Neural crest cell (in vitro differentiated cells): ENCODE results near the gene ARHGAP6. TPM values are rescaled to one million over a fixed set of nuclear protein-coding genes. Genes with fewer than 3 reads are reported as not detected.

Source experiments
- DNase-seq: peaks from one replicate; pipeline ENCODE4 v3.0.0; 2021; ENCODE audit warnings: low read depth, mixed read lengths, low spot score
- H3K27ac Mint-ChIP-seq: one replicate; pipeline ENCODE4 v1.8.0; 2021; ENCODE audit warnings: mild to moderate bottlenecking, mixed read lengths; ENCODE audit not compliant: unreplicated experiment
- H3K27me3 Mint-ChIP-seq: 2 replicates; pipeline ENCODE4 v1.8.0; 2021; ENCODE audit warnings: low read depth, mild to moderate bottlenecking, mixed read lengths
- H3K36me3 Mint-ChIP-seq: 2 replicates; pipeline ENCODE4 v1.8.0; 2021; ENCODE audit warnings: low read depth, mild to moderate bottlenecking, mixed read lengths
- H3K4me1 Mint-ChIP-seq: 2 replicates; pipeline ENCODE4 v1.8.0; 2021; ENCODE audit warnings: mixed read lengths
- H3K4me3 Mint-ChIP-seq: one replicate; pipeline ENCODE4 v1.8.0; 2021; ENCODE audit warnings: mild to moderate bottlenecking, mixed read lengths
- H3K9me3 Mint-ChIP-seq: 2 replicates; pipeline ENCODE4 v1.8.0; 2021; ENCODE audit warnings: mixed read lengths
- total RNA-seq: library from RNA; stranded (reverse); gene quantifications from 2 replicates; pipeline ENCODE4 v1.2.1, GENCODE V29; 2021
- TF ChIP-seq, protein P1 (sequence below): fragments of 200-600 bp; sonication (generic); conservative IDR thresholded peaks from 2 replicates; pipeline ENCODE4 v1.5.0; 2021; ENCODE audit warnings: antibody characterized with exemption, mild to moderate bottlenecking

Gene ARHGAP6
- total RNA-seq, 1 donor from 2014 or later: 2.7 TPM

DNA sequence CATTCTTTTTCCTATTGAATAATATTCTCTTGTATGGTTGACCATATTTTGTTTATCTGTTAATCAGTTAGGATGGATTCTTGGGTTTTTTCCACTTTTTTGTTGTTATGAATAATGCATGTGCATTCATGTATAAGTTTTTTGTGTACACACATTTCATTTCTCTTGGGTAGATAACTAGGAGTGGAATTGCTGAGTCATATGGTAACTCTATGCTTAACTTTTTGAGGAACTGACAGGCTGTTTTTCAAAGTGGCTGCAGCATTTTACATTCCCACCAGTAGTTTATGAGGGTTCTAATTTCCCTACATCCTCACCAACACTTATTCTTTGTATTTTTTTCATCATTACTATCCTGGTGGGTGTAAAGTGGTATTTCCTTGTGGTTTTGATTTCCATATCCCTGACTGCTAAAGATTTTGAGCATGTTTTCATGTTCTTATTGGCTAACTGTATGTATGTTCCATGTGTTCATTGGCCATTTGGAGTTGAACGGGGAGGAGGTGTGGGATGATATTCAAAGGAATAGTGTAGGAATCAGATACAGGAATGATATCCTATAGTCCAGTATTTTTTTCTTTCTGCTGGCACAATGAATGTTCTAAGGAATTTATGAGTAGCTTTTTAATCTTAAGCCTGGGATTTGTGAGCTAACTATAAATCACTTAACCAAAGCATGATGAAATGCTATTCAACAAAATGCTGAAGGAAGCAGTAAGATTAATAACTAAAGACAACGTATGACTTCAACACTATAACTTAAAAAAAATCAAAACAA lies 258.2 kb downstream of the ARHGAP6 start:
- no peak for DNase-seq
- no peak overlapping the region for H3K4me3 Mint-ChIP-seq
- H3K9me3 Mint-ChIP-seq: peaks cover 11% of the 10 kb centered on the region
- H3K36me3 Mint-ChIP-seq: no peaks in the 10 kb centered on the region
- no peaks in the 10 kb centered on the region for H3K27me3 Mint-ChIP-seq
- no peaks in the 10 kb centered on the region for H3K4me1 Mint-ChIP-seq
- no peak overlapping the region for H3K27ac Mint-ChIP-seq
- TF ChIP-seq, protein P1, sequence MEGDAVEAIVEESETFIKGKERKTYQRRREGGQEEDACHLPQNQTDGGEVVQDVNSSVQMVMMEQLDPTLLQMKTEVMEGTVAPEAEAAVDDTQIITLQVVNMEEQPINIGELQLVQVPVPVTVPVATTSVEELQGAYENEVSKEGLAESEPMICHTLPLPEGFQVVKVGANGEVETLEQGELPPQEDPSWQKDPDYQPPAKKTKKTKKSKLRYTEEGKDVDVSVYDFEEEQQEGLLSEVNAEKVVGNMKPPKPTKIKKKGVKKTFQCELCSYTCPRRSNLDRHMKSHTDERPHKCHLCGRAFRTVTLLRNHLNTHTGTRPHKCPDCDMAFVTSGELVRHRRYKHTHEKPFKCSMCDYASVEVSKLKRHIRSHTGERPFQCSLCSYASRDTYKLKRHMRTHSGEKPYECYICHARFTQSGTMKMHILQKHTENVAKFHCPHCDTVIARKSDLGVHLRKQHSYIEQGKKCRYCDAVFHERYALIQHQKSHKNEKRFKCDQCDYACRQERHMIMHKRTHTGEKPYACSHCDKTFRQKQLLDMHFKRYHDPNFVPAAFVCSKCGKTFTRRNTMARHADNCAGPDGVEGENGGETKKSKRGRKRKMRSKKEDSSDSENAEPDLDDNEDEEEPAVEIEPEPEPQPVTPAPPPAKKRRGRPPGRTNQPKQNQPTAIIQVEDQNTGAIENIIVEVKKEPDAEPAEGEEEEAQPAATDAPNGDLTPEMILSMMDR: no peak

DNA sequence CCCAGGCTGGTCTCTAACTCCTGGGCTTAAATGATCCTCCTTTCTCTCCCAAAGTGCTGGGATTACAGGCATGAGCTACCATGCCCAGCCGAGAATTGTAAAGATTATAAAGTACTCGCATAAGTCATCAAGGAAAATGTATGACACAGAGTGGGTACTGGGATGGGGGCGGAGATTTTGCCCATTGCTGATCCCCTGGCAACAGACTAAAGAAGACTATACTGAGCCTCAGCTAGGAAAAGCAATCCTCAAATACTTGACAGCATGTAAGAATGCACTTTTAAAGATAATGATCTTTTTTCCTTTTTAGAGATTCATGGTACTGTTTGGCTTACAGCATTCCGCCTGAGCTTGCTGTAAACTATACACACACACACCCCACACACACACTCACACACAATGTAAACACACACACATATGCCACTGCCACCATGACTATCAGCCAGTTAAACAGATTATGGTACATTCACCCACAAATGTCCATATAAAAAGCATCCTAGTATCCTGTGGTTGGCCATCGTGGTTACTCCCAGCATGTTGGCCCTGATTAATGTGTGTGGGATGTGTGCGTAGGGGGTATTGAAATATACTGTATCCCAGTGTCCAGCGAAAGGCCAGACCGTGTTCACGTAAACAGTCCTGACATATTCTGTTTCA lies 259.5 kb downstream of the ARHGAP6 start:
- Mint-ChIP-seq H3K4me3 (no peak overlapping the region), H3K36me3 (no peaks in the 10 kb centered on the region), H3K4me1 (no peaks in the 10 kb centered on the region), H3K27me3 (no peaks in the 10 kb centered on the region), H3K9me3 (peaks cover 11% of the 10 kb centered on the region), H3K27ac (no peak overlapping the region)
- TF ChIP-seq, protein P1: no peak
- no peak for DNase-seq

DNA sequence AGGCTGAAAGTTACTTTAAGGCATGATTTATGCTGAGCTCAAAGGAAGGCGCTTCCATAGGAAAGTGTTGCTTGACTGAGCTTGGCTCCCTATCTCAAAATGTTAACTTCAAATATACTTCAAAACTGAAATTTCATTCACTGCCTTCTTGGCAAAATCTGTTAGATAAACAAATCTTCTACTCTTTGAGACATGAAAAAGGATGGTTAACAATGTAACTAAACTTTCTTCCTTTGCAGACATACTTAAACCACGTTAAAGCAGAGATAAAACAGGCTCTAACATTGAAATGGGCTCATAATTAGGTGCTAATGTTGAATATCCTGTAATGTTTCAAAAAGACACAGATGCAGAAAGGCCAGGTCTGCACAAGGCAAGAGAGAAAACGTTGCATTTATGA lies 262.1 kb downstream of the ARHGAP6 start:
- H3K4me3 Mint-ChIP-seq: no peak overlapping the region
- no peaks in the 10 kb centered on the region for H3K36me3 Mint-ChIP-seq
- H3K27me3 Mint-ChIP-seq: no peaks in the 10 kb centered on the region
- H3K27ac Mint-ChIP-seq: no peak overlapping the region
- peaks cover 6% of the 10 kb centered on the region for H3K9me3 Mint-ChIP-seq
- no peaks in the 10 kb centered on the region for H3K4me1 Mint-ChIP-seq
- DNase-seq: no peak
- TF ChIP-seq, protein P1: no peak

DNA sequence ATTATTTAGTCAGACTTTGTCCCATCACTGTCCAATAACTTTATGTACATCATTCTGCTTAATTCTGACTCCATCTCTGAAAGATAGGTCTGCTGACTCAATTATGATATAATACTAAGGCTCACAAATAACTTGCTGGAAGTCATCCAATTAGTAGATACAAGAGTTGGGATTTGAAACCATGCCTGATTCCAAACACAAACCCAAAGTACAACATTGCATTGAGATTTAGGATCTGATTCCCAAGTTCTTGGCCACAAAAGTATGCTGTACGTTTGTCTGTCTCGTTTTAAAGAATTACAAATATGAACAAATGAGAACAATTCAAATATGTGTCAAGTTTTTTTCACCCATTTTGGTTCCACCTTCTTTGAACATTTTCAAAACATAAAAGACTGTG lies 263.8 kb downstream of the ARHGAP6 start:
- H3K4me3 Mint-ChIP-seq: no peak overlapping the region
- no peaks in the 10 kb centered on the region for H3K4me1 Mint-ChIP-seq
- H3K27me3 Mint-ChIP-seq: no peaks in the 10 kb centered on the region
- no peaks in the 10 kb centered on the region for H3K9me3 Mint-ChIP-seq
- H3K36me3 Mint-ChIP-seq: no peaks in the 10 kb centered on the region
- H3K27ac Mint-ChIP-seq: no peak overlapping the region
- TF ChIP-seq, protein P1: no peak
- DNase-seq: no peak

DNA sequence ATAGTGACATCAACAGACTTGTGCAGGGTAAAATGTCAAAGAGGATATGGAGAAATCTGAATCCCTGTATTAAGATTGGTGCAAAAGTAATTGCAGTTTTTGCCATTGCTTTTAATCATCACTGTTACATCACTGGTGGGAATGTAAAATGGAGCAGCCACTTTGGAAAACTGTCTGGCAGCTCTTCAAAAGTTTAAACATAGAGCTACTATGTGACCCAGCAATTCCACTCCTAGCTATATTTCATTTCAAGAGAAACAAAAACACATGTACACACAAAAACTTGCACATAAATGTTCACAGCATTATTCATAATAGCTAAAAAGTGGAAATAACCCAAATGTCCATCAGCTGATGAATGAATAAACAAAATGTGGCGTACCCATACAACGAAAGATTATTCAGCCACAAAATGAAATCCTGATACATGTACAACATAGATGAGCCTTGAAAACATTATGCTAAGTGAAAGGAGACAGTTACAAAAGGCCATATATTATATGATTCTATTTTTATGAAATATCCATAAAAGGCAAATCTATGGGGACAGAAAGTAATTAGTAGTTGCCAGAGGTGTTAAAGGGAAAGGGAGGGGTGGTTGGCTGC lies 266.1 kb downstream of the ARHGAP6 start:
- H3K4me1 Mint-ChIP-seq: no peaks in the 10 kb centered on the region
- no peak overlapping the region for H3K4me3 Mint-ChIP-seq
- no peaks in the 10 kb centered on the region for H3K36me3 Mint-ChIP-seq
- TF ChIP-seq, protein P1: no peak
- DNase-seq: no peak
- H3K27me3 Mint-ChIP-seq: no peaks in the 10 kb centered on the region
- no peak overlapping the region for H3K27ac Mint-ChIP-seq
- no peaks in the 10 kb centered on the region for H3K9me3 Mint-ChIP-seq
